SHP77 (cell line): ENCODE measurements around the gene ARHGAP22.

Experiments
- DNase-seq, 2 experiments: peaks; one replicate each; lab custom pipeline; 2025; lab: John Stamatoyannopoulos, UW

The ARHGAP22 gene

DNA sequence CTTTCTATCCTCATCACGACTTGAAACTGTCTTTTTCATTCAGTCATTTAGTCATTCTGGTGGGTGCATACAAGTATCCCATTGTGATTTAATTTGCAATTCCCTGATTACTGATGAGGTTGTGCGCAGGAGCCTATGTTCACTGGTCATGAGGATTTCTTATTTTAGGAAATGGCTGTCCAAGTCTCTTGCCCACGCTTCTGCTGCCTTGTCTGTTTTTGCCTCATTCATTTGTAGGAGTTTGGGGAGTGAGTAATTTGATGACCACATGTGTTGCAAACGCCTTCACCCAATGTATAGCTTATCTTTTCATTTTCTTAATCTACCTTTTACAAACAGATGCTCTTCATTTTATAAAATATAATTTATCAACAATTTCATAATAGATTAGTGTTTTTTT is 127.3 kb downstream of the ARHGAP22 start:
- DNase-seq = no peak

DNA sequence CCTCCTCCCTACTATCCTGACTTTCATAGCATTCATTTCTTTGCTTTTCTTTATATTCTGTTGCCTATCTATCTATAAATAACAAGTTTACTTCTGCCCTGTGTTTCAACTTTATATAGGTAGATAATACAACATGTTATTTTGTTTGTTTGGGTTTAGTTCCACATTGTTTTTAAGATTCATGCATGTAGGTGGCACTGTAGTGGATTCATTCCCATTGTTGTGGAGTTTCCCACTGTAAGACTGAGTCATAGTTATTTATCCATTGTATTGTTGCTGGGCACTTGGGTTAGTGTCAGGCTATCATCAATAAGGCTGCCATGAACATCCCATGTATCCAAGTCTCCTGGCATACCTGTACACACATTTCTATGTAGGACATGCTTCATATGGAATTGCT is 127.7 kb downstream of the ARHGAP22 start:
- DNase-seq = no peak

DNA sequence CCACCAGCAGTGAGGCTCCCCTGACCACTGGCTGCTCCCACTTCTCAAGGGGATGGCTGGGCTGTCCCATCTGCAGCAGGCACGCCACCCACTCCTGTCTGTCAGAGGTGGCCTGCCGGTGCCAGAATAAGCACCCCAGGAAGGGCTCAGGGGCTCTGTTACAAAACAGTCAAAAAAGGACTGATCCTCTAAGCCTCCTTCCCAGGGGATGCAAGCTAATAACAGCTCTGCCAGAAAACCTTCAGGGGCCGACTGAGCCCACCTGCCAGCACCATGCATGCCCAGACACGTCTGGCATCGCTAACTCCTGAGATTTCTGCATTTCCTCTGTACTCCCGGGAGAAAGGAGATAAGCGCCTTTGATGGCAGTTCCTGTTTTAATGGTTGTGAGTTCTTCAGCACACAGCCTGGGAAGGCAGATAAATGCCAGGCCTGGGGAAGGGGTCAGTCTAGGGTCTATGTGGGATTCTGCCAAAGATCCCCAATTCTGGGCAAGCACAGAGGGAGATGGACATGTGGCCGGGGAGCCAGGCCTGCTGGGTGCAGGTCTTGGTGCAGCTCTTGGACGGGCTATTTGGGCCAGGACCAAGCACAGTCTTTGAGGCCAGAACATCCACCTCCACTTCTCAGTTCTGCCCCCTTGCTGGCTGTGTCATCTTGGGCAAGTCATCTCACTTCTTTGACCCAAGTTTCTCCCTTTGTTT is 128.4 kb downstream of the ARHGAP22 start:
- DNase-seq = no peak

DNA sequence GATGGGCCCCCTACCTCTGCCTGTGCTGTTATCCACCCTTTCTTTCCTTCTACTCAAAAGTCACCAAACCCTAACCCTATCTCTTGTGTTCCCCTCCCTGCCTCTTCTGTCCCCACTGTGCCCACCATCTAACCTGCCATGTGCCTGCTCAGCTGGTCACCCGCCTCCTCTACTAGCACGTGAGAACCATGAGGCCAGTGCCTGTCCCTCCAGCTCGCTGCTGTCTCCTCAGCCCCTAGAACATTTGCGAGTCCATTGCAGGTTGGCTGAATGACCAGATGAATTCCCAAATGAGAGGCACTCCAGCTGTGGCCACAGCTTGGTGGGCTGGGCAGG is 129.0 kb downstream of the ARHGAP22 start:
- DNase-seq = no peak

DNA sequence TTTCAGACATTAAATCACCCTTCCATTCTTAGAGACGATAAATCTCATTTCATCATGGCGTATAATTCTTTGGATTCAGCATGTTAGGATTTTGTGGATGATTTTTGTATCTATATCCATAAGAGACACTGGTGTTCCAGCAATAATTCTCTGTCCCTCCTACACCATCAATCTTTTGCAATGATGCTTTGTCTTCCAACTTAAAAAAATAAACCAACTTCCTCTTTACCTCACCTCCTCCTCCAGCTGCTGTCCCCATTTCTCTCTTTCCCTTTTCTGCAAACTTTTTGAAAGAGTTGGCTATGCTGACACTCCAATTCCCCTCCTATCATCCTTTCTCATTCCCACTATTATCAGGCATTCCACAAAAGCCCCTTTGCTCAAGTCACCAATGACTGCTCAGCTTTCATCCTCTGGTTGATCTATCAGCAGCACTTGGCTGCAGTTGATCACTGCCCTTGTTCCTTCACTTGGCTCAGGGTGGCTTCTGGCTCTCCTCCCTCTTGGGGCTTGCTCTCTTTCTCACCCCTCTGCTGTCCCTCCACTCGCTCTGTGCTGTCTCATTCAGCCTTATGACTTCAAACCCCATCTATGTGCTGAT is 130.0 kb downstream of the ARHGAP22 start:
- DNase-seq = no peak

DNA sequence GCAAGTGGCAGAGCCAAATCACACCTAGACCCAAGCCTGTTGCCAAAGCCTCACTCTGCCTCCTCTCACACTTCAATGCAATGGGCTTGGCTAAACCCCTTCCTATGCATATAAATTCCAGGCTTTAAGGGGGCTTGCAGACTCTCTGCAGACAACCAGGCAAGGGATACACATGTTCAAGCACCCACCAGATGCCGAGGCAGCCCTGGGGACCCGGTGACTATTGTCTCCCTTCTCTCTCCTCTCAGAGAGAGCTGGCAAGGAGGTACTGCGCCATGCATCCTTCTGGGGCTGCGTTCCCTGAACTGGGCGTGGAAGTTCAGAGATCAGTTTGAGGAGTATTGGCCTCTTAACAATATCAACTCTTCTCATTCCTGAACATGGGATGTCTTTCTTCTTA is 131.2 kb downstream of the ARHGAP22 start:
- DNase-seq = no peak

DNA sequence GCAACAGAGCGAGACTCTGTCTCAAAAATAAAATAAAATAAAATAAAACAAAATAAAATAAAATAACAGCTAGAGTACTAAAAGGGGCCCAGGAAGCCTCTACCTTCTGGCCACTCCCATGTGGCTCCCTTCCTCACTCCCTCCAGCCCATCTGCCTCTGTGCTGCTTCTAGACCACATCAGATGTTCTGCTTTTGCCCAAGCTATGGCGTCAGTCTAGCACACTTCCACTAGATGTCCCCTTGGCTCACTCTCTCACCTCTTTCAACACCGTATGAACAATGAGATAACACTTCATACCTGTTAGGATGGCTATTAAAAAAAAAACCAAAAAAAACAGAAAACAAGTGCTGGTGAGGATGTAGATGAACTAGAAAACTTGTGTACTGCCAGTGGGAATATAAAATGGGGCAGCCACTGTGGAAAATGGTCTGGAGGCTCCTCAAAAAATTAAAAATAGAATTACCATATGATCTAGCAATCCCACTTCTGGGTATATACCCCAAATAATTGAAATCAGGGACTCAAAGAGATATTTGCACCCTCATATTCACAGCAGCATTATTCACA is 132.3 kb downstream of the ARHGAP22 start:
- DNase-seq = no peak

DNA sequence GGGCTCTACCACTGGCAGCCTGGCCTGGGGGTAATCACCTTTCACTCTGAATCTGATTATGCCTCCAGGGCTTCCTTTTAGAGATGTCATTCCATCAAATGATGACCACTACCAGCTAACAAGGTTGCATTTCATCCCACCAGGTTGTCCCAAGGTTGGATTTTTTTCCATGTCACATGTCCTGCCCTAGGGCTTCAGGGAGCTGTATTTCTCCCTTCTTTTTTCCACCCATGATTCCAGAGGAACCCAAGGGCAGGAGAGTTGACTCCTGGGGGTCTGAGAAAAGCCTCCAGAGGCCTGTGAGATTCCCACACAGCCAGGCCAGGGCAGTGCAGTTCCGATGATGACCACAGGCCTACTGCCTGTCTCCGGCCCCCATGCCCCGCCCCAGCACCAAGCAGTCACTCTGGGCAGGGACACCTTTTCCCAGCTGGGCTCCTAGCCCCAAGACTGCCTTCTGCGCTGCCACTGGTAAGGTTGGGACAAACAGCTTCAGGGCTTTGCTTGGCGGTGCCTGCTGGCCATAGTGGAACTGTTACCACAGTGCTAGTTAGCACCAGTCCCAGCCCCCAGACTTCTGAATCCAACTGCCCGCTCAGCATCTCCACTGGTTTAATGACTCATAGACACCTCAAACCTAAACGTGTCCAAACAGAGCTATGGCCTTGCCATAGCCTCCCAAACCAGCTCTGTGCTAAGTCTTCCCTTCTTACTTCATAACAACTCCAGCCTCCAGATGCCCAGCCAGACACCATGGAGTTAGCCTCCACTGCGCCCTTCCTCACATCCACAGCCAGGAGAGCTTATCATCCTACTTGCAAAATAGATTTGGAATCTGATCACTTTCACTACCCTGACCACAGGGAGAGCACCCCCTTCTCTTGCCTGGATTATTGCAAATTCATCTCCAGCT is 133.7 kb downstream of the ARHGAP22 start:
- DNase-seq = no peak

DNA sequence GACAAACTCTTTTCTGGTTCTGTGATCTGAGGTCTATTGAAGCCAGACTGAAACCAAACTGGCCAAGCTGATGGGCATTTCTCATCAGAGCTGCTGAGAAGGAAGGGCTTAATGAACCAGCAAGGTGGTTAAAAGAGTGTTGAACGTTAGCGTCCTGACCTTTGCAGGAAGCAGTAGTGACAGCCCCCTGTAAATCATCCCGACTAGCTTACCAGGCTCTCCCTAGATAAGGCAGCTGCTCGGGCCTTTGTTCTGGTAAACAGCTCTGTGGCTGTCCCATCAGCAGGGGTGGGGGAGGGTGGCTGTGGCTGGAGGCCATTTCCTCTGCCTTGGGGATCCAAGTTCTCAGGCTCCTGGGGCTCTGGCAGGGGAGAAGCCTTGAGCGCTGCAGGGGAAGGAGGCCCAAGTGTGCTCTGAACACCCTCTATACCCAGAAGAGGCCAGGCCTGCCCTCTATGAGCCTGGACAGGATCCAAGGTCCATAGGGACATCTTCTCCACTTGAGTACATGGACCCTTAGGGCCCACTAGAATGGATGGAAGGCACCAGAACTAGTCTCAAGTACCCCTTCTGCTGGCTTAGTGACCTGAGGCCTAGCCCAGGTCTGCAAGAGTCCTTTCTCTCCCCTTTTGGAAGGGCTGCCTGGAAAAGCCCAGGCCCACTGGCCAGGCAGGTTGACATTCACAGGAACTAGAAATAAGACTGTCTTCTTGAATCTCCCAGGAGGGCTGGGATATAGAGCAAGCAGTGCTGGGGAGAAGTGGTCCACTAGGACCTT is 134.6 kb downstream of the ARHGAP22 start:
- DNase-seq = no peak

DNA sequence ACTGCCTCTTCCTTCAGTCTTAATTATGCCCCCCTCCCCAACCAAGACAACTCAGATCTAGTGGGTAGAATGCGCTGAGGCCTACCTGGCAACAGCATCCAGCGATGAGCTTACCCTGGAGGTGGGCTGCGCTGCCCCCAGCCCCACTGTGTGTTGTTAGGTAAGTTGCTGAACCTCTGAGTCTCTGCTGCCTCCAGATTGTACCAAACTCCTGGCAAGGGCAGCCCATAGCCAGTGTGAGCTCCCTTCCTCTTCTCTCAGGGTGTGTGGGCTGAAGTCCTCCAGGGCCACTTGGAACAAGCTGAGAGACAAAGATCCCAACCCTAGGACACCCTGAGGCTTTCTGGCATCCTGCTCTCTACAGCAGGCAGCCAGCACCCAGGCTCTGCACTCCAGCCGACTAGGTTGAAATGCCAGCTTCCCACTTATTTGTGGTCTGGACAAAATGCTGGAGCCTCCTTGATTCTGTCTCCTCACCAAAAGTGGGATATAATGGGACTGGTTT is 135.3 kb downstream of the ARHGAP22 start:
- DNase-seq = no peak

DNA sequence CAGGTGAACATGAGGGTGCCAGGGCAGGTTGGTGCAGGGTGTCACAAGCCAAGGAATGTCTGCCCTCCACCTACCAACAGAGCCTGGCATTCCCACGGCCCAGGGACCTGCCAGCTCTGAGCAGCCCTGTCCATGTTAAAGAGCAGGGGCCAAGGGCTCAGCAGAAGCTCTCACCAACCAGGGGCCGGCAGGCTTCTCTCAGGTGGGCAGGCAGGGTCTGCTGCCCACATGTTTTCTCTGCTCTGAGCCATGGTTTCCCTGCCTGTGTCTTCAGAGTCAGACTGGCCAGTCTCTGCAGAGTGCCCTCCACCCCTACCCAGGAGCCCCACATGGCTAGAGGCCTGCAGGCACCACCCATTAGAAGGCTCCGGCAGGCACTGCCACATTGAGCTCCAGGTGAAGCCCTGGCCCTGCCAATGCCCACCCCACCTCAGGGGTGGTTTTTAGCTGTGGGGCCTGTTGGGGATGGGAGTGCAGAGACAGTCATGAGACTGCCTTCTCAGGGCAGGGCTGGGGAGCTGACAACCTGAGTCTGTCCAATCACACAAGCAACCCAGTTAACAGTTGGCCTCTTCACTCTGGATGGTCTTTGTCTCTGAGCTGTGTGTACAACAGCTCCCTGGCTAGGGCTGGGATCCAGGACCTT is 135.9 kb downstream of the ARHGAP22 start:
- no peak for DNase-seq

DNA sequence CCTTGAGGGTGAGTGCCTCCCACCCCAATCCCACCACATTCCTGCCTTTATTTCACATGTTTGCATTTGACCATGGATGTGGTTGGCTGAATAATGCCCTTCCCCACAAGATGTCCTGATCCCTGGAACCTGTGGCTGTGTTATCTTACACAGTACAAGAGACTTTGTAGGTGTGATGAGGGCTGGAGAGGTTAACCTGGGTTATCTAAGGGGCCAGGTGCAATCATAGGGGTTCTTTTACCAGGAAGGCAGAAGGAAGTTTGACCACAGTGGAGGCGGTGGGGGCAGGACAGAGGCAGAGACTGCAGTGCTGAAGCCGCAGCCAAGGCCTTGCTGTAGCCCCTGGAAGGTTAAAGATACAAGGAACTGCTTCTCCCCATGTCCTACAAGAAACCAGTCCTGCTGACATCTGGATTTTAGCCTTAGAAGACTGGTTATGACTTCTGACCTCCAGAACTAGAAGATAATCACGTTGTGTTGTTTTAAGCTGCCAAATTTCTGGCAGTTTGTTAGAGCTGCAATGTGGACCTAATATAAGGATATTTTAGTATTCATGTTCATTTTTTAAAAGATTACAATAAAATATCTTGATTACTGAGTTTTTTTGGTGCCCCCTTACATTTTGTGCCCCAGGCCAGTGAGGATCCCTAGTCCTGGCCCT is 136.6 kb downstream of the ARHGAP22 start:
- DNase-seq = no peak

DNA sequence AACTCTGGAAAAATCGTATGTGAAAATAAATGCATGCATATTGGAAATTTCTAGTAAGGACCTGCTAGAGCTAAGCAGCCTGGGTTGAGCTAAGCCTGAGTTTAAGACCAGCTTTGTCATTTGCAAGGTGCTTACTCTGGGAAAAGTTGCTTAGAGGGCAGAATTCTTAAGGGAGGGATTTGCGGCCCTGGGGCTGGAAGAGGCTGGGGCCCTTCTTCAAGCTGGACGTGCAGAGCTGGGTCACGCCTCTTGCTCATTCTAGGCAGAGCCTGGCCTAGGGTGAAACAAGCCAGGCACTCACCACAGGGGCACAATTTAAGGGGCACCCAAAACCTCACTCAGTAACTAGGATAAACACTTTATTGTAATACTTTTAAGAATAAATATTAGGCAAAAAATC is 137.2 kb downstream of the ARHGAP22 start:
- no peak for DNase-seq

DNA sequence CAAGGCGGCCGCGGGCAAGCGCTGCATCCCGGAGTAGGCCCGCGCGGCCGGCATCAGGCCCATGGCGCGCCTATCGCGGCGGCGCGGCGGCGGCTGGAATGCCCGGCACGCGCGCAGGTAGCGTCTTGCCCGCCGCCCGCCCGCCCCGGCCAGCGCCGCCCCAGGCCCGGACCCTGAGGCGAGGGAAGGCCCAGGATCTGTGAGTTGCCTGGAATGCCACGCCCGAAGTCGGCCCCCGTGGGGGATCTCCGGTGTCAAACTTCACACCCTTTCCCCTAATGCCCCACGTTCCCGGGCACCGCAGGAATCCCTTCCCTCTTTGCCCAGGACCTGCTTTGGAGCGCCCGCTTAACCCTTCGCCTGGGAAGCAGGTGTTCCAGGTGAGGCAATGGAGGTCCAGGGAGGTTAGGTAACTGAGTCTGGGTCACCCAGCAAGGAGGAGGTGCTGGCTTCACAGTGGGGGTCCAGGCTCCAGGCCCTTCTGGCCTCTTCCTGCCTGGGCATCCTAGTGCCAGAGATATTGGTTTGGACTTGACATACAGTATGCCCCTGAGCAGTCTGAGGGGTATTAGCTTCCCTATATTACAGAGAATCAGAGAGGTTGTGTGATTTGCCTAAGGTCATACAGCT is 138.1 kb downstream of the ARHGAP22 start:
- DNase-seq = no peak

DNA sequence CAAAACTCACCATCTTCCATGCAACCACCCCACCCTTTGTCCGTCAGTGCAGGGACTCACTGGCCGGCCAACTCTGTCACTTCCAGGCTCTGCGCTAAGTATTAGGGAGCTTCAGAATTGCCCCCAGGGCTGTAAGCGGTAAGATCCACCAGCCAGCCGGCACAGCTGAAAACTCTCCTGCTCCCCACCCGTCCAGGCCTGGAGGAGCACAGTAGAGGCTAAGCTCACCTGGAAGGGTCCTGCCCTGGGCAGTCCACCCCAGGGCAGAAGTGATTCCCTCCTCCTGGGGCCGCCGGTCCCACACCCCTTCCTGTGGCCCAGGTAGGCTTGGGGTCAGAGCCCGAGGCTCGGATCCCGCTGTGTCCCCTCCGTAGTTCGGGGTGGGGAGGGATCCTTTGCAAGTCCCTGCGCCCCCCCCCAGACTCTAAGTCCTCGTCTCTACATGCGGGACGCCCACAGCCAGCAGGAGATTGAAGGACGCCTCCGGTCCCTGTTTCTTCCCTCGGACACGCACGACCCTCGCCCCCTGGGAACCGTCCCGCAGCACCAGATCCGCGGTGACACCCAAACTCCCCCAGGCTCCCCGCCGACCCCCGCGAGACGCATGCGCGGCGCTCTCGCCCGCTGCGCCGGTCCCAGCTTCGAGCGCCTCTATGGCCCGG is 138.9 kb downstream of the ARHGAP22 start:
- no peak for DNase-seq

DNA sequence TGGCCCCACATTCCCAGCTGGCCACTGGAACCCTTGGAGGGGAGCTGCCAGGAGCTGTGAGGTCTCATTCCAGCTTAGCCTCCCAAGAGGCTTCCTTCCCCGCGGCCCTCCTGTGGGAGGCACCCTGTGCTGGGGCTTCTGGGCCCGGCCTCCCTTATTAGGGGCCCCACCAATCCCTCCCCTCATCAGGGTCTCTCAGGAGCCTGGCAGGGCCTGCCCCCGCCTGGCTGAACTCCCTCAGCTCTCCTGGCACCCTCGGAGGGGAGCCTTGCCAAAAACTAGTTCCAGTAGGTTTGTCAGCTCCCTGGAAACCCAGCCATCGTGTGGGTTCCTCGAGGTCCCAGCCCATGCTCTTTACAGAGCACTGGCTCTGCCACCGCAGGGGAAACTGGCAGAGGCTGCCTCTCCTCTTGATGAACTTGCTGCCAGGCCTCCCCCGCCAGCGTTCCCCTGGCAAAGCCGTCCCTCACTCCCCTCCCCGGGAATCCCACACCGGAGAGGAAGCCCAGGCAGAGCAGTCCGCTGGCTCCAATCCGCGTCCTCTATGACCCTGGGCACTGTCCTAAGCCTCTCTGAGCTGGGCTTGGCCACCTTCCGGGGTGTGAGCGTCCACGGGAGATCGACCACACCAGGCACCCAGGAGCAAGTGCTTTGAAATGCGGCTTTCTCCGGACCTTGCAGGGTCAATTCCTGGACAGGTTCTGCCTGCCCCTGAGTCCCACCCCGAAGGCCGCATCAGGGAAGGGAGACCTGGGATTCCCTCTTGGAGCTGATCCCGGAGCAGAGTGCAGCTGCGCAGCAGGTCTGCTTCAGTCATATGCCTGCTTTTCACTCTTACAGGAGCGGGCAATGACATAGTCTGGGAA is 139.8 kb downstream of the ARHGAP22 start:
- DNase-seq = no peak

DNA sequence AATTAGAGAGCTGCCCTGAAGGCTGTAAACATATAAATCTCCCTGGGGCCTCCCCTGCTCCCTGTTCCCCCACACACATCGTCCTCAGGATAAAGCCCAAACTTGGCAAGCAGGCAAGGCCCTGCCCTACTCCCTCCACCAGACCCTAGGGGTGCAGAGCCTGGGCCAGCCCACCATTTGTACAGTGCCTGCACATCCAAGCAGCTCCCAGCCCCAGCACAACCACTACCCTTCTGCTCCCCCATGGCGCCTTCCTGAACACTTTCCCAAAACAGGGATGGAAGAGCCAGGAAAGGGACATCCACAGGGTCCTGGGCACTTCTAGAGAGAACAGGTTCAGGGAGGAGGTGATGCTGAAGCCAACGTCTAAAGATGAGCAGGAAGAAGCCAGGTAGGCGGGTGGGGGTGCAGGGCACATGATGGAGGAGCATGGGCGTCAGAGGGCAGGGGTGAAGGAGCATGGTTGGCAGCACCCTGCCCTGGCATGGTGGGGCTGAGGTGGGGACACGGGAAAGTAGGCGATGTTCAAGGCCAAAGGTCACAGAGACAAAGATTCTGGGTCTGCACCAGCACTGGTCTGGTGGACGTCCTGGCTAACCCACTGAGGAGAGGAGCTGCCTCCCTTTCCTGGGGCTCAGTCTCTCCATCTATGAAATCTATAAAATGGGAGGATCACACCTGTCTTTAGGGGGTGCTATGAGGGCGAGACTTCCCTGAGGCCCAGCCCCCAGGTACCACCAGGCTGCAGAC is 140.6 kb downstream of the ARHGAP22 start:
- no peak for DNase-seq
